Neural progenitor cell (in vitro differentiated cells): Measurements from ENCODE around the gene FRMPD4. TPM values are rescaled to one million over a fixed set of nuclear protein-coding genes. Genes with fewer than 3 reads are reported as not detected.

Experiments
- DNase-seq: peaks from one replicate; pipeline ENCODE4 v3.0.0-alpha.2; 2016; ENCODE audit warnings: low spot score
- H2AFZ ChIP-seq: fragments of 200-600 bp; sonication (generic); replicated peaks from 2 replicates; pipeline ENCODE4 v1.6.1; 2016; ENCODE audit warnings: antibody characterized with exemption
- H3F3A ChIP-seq: fragments of 200-600 bp; sonication (generic); 2 replicates; pipeline ENCODE4 v1.6.1; 2016; ENCODE audit warnings: antibody characterized with exemption, low read depth
- H3K27ac ChIP-seq: fragments of 200-600 bp; sonication (generic); 2 replicates; pipeline ENCODE4 v1.5.1; 2016; ENCODE audit warnings: mild to moderate bottlenecking
- H3K27me3 ChIP-seq: fragments of 200-600 bp; sonication (generic); 2 replicates; pipeline ENCODE4 v1.6.1; 2016; ENCODE audit warnings: mild to moderate bottlenecking, moderate library complexity
- H3K36me3 ChIP-seq: fragments of 200-600 bp; sonication (generic); 2 replicates; pipeline ENCODE4 v1.5.1; 2016
- H3K4me1 ChIP-seq: fragments of 200-600 bp; sonication (generic); 2 replicates; pipeline ENCODE4 v1.6.1; 2016; ENCODE audit warnings: mixed run types
- H3K4me2 ChIP-seq: fragments of 200-600 bp; sonication (generic); 2 replicates; pipeline ENCODE4 v1.6.1; 2016
- H3K4me3 ChIP-seq: fragments of 200-600 bp; sonication (generic); 2 replicates; pipeline ENCODE4 v1.5.1; 2016
- H3K79me2 ChIP-seq: fragments of 200-600 bp; sonication (generic); 2 replicates; pipeline ENCODE4 v1.6.1; 2016; ENCODE audit warnings: low read depth
- H3K9ac ChIP-seq: fragments of 200-600 bp; sonication (generic); 2 replicates; pipeline ENCODE4 v1.6.1; 2016
- H3K9me3 ChIP-seq: fragments of 200-600 bp; sonication (generic); 2 replicates; pipeline ENCODE4 v1.5.1; 2016; ENCODE audit warnings: low read depth
- H4K20me1 ChIP-seq: fragments of 200-600 bp; sonication (generic); 2 replicates; pipeline ENCODE4 v1.6.1; 2016; ENCODE audit warnings: low read depth
- H3K27ac Mint-ChIP-seq: 3 replicates; pipeline ENCODE4 v1.8.0; 2021; ENCODE audit warnings: mixed read lengths
- H3K27me3 Mint-ChIP-seq: 2 replicates; pipeline ENCODE4 v1.8.0; 2022; ENCODE audit warnings: low read depth, mild to moderate bottlenecking, inconsistent platforms, moderate library complexity, mixed read lengths; ENCODE audit not compliant: insufficient read depth
- H3K36me3 Mint-ChIP-seq: 3 replicates; pipeline ENCODE4 v1.8.0; 2021; ENCODE audit warnings: mixed read lengths
- H3K4me1 Mint-ChIP-seq: 3 replicates; pipeline ENCODE4 v1.8.0; 2021; ENCODE audit warnings: mixed read lengths
- H3K4me3 Mint-ChIP-seq: 3 replicates; pipeline ENCODE4 v1.8.0; 2021; ENCODE audit warnings: mild to moderate bottlenecking, moderate library complexity, mixed read lengths
- H3K9me3 Mint-ChIP-seq: 3 replicates; pipeline ENCODE4 v1.8.0; 2020; ENCODE audit warnings: mixed read lengths
- CTCF ChIP-seq: fragments of 200-600 bp; sonication (generic); IDR thresholded peaks from 2 replicates; pipeline ENCODE4 v1.5.1; 2017; ENCODE audit warnings: antibody characterized with exemption, mild to moderate bottlenecking
- EZH2 ChIP-seq: fragments of 200-600 bp; sonication (generic); IDR thresholded peaks from 2 replicates; pipeline ENCODE4 v1.6.1; 2017; ENCODE audit warnings: antibody characterized with exemption, mild to moderate bottlenecking, moderate library complexity
- EZH2phosphoT487 ChIP-seq: fragments of 200-600 bp; sonication (generic); IDR thresholded peaks from 2 replicates; pipeline ENCODE4 v1.6.1; 2017; ENCODE audit warnings: antibody characterized with exemption
- total RNA-seq: library from RNA; depleted of rRNA; stranded (reverse); fragments of >200 nt; gene quantifications from 2 replicates; pipeline ENCODE4 v1.2.3, GENCODE V29; 2015; ENCODE audit warnings: low replicate concordance

FRMPD4 gene
- total RNA-seq, 1 donor from 2014 or later = not detected

DNA sequence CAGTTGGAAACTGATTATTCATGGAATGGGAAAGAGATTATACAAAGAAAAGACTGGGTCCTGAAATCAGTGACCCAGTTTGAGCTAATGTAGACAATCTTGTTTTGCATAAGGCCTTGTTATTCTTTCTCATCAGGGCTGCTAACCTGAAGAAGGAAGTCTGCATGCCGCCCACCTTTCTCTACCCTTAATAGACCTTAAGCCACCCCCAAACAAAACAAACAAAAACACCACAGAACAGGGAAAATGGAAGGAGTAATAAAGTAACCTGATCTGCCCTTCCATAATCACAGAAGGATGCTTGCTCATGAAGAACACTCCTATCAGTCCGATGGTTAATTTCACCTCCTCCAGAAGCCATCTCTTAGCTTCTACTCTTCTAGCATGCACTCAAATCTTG lies 288.1 kb downstream of the FRMPD4 start:
- Mint-ChIP-seq H3K9me3 (no peaks in the 10 kb centered on the region), H3K27ac (no peak overlapping the region), H3K4me1 (no peaks in the 10 kb centered on the region), H3K4me3 (no peak overlapping the region), H3K36me3 (no peaks in the 10 kb centered on the region), H3K27me3 (no peaks in the 10 kb centered on the region)
- DNase-seq = no peak
- H3F3A ChIP-seq = no peaks in the 10 kb centered on the region
- H3K27me3 ChIP-seq = no peaks in the 10 kb centered on the region
- H3K4me3 ChIP-seq = no peak overlapping the region
- H4K20me1 ChIP-seq = no peaks in the 10 kb centered on the region
- TF ChIP-seq EZH2phosphoT487 (no peak), EZH2 (no peak), CTCF (no peak)
- no peaks in the 10 kb centered on the region for H3K9me3 ChIP-seq
- no peaks in the 10 kb centered on the region for H3K4me1 ChIP-seq
- no peak overlapping the region for H3K4me2 ChIP-seq
- H3K36me3 ChIP-seq = no peaks in the 10 kb centered on the region
- H3K79me2 ChIP-seq = no peaks in the 10 kb centered on the region
- H3K9ac ChIP-seq = no peak overlapping the region
- H2AFZ ChIP-seq = no peak overlapping the region
- H3K27ac ChIP-seq = no peak overlapping the region

DNA sequence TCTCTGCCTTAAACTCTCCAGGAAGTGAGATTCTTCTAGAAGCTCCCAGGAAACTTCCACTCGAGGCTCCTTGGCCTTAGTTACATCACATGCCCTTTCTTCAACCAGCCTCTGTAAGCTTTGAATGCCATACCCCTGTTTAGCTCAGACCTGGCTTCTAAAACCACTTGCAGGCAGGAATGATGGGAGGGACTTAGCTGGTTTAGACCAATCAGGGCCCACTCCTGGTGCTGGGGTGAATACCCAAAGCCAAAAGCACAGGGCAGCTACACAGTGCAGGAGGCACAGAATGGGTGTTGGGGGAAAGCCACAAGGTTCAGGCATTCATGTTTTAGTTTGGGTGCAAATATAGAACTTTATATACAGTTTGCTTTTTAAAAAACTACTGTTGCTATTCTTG lies 296.2 kb downstream of the FRMPD4 start:
- DNase-seq = no peak
- no peak overlapping the region for H3K4me3 ChIP-seq
- TF ChIP-seq EZH2 (no peak), CTCF (no peak), EZH2phosphoT487 (no peak)
- H4K20me1 ChIP-seq = no peaks in the 10 kb centered on the region
- H2AFZ ChIP-seq = no peak overlapping the region
- Mint-ChIP-seq H3K27ac (no peak overlapping the region), H3K4me1 (peaks cover 5% of the 10 kb centered on the region), H3K4me3 (no peak overlapping the region), H3K9me3 (no peaks in the 10 kb centered on the region), H3K36me3 (no peaks in the 10 kb centered on the region), H3K27me3 (no peaks in the 10 kb centered on the region)
- H3K4me2 ChIP-seq = no peak overlapping the region
- no peaks in the 10 kb centered on the region for H3K36me3 ChIP-seq
- no peak overlapping the region for H3K27ac ChIP-seq
- no peak overlapping the region for H3K9ac ChIP-seq
- H3K27me3 ChIP-seq = no peaks in the 10 kb centered on the region
- H3K9me3 ChIP-seq = no peaks in the 10 kb centered on the region
- H3K4me1 ChIP-seq = peaks cover 6% of the 10 kb centered on the region
- H3K79me2 ChIP-seq = no peaks in the 10 kb centered on the region
- H3F3A ChIP-seq = no peaks in the 10 kb centered on the region

DNA sequence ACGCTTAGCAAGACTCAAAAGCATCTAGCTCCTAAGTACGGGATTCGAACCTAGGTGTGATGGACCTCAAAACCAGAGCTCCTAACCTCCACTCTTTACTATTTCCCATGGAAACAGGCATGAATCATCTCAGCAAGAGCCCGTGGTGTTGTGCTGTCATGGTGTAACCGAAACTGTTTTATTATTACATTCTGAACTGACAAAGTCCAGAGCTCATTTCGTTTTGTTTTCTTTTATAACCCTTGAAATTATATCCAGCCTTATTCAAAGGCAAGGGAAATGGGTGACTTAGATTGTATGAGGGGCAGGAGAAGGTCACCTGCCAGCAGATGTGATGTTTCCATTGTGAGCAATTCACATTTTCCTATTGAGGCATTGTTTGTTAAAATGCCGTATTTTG lies 301.1 kb downstream of the FRMPD4 start:
- Histone ChIP-seq H3K4me3 (no peak overlapping the region), H2AFZ (no peak overlapping the region), H3K79me2 (no peaks in the 10 kb centered on the region), H3F3A (no peaks in the 10 kb centered on the region), H4K20me1 (no peaks in the 10 kb centered on the region), H3K27ac (no peak overlapping the region), H3K9me3 (no peaks in the 10 kb centered on the region), H3K4me1 (peaks cover 10% of the 10 kb centered on the region), H3K4me2 (no peak overlapping the region), H3K27me3 (no peaks in the 10 kb centered on the region), H3K36me3 (no peaks in the 10 kb centered on the region), H3K9ac (no peak overlapping the region)
- peaks cover 5% of the 10 kb centered on the region for H3K4me1 Mint-ChIP-seq
- H3K4me3 Mint-ChIP-seq = no peak overlapping the region
- H3K9me3 Mint-ChIP-seq = no peaks in the 10 kb centered on the region
- H3K27me3 Mint-ChIP-seq = peaks cover under 1% of the 10 kb centered on the region
- H3K27ac Mint-ChIP-seq = no peak overlapping the region
- TF ChIP-seq EZH2 = no peak
- no peak for TF ChIP-seq CTCF
- TF ChIP-seq EZH2phosphoT487 = no peak
- no peak for DNase-seq
- H3K36me3 Mint-ChIP-seq = no peaks in the 10 kb centered on the region

GRCh38 chrX:12440246-12440645 lies 302.0 kb downstream of the FRMPD4 start:
- H3K36me3 ChIP-seq = no peaks in the 10 kb centered on the region
- no peak overlapping the region for H3K27ac Mint-ChIP-seq
- DNase-seq = no peak
- H3K4me3 ChIP-seq = no peak overlapping the region
- H3K4me1 Mint-ChIP-seq = peaks cover 5% of the 10 kb centered on the region
- no peaks in the 10 kb centered on the region for H3K9me3 Mint-ChIP-seq
- H4K20me1 ChIP-seq = no peaks in the 10 kb centered on the region
- H3K27ac ChIP-seq = no peak overlapping the region
- H3K36me3 Mint-ChIP-seq = no peaks in the 10 kb centered on the region
- H2AFZ ChIP-seq = no peak overlapping the region
- TF ChIP-seq EZH2 (no peak), EZH2phosphoT487 (no peak), CTCF (no peak)
- H3K9ac ChIP-seq = no peak overlapping the region
- H3F3A ChIP-seq = no peaks in the 10 kb centered on the region
- H3K4me3 Mint-ChIP-seq = no peak overlapping the region
- no peaks in the 10 kb centered on the region for H3K79me2 ChIP-seq
- no peaks in the 10 kb centered on the region for H3K9me3 ChIP-seq
- H3K4me1 ChIP-seq = peaks cover 10% of the 10 kb centered on the region
- H3K4me2 ChIP-seq = no peak overlapping the region
- H3K27me3 Mint-ChIP-seq = peaks cover 2% of the 10 kb centered on the region
- no peaks in the 10 kb centered on the region for H3K27me3 ChIP-seq
